SK-N-SH treated with all-trans-retinoic acid at 6 μM for 48 hours (cell line): ENCODE results near the gene SEMA6D.

Experiments
- ATAC-seq: fragments of 200-7000 bp; cut with Tn5 transposase; 3 replicates; pipeline ENCODE4 v1.9.1; 2020; ENCODE audit warnings: mild to moderate bottlenecking, moderate library complexity
- ARNTL ChIP-seq: fragments of 450-650 bp; formaldehyde crosslinking; IDR thresholded peaks from 2 replicates; pipeline ENCODE4 v1.5.0; 2020; ENCODE audit warnings: low read depth, mild to moderate bottlenecking, moderate library complexity, borderline replicate concordance
- BACH2 ChIP-seq: fragments of 250-450 bp; sonication (Bioruptor Pico); IDR thresholded peaks from 2 replicates; pipeline ENCODE4 v1.9.0; 2021; ENCODE audit warnings: mild to moderate bottlenecking, borderline replicate concordance
- CREB5 ChIP-seq: fragments of 250-450 bp; sonication (Bioruptor Pico); IDR thresholded peaks from 2 replicates; pipeline ENCODE4 v1.5.1; 2020; ENCODE audit warnings: low read depth, mild to moderate bottlenecking, moderate library complexity
- CSDC2 ChIP-seq: fragments of 250-450 bp; sonication (Bioruptor Pico); IDR thresholded peaks from 2 replicates; pipeline ENCODE4 v1.5.0; 2020; ENCODE audit warnings: mild to moderate bottlenecking, moderate library complexity
- CSRNP3 ChIP-seq: fragments of 250-450 bp; sonication (Bioruptor Pico); IDR thresholded peaks from 2 replicates; pipeline ENCODE4 v1.5.1; 2021; ENCODE audit warnings: mild to moderate bottlenecking, moderate library complexity
- GLIS3 ChIP-seq: fragments of 250-450 bp; sonication (Bioruptor Pico); IDR thresholded peaks from 2 replicates; pipeline ENCODE4 v1.5.0; 2020; ENCODE audit warnings: mild to moderate bottlenecking, moderate library complexity
- ISL1 ChIP-seq: fragments of 250-450 bp; sonication (Bioruptor Pico); IDR thresholded peaks from 2 replicates; pipeline ENCODE4 v2.1.2; 2022; ENCODE audit warnings: mild to moderate bottlenecking, moderate library complexity
- OSR1 ChIP-seq: fragments of 250-450 bp; sonication (Bioruptor Pico); IDR thresholded peaks from 2 replicates; pipeline ENCODE4 v1.8.0; 2022; ENCODE audit warnings: moderate library complexity, mild to moderate bottlenecking, inconsistent platforms
- PATZ1 ChIP-seq: fragments of 250-450 bp; sonication (Bioruptor Pico); IDR thresholded peaks from 2 replicates; pipeline ENCODE4 v1.8.0; 2020; ENCODE audit warnings: mild to moderate bottlenecking, moderate library complexity, borderline replicate concordance
- POU6F1 ChIP-seq: fragments of 250-450 bp; sonication (Bioruptor Pico); IDR thresholded peaks from 2 replicates; pipeline ENCODE4 v1.8.0; 2021; ENCODE audit warnings: low read depth, mild to moderate bottlenecking, moderate library complexity, borderline replicate concordance
- PPARA ChIP-seq: fragments of 250-450 bp; sonication (Bioruptor Pico); IDR thresholded peaks from 2 replicates; pipeline ENCODE4 v1.5.0; 2020; ENCODE audit warnings: mild to moderate bottlenecking, borderline replicate concordance
- RARB ChIP-seq: fragments of 250-450 bp; sonication (Bioruptor Pico); IDR thresholded peaks from 2 replicates; pipeline ENCODE4 v1.8.0; 2021; ENCODE audit warnings: mild to moderate bottlenecking, moderate library complexity
- SNAI2 ChIP-seq: fragments of 250-450 bp; sonication (Bioruptor Pico); IDR thresholded peaks from 2 replicates; pipeline ENCODE4 v1.5.0; 2020; ENCODE audit warnings: mild to moderate bottlenecking, moderate library complexity
- TCF4 ChIP-seq: fragments of 250-450 bp; sonication (Bioruptor Pico); IDR thresholded peaks from 2 replicates; pipeline ENCODE4 v1.8.0; 2021; ENCODE audit warnings: mild to moderate bottlenecking, moderate library complexity, borderline replicate concordance
- TOX ChIP-seq: fragments of 250-450 bp; sonication (Bioruptor Pico); IDR thresholded peaks from 2 replicates; pipeline ENCODE4 v1.8.0; 2021; ENCODE audit warnings: mild to moderate bottlenecking, moderate library complexity, borderline replicate concordance
- TSHZ2 ChIP-seq: fragments of 250-450 bp; sonication (Bioruptor Pico); IDR thresholded peaks from 2 replicates; pipeline ENCODE4 v1.5.0; 2020; ENCODE audit warnings: mild to moderate bottlenecking, moderate library complexity
- ZC3H10 ChIP-seq: fragments of 250-450 bp; sonication (Bioruptor Pico); IDR thresholded peaks from 2 replicates; pipeline ENCODE4 v1.5.1; 2021; ENCODE audit warnings: mild to moderate bottlenecking, moderate library complexity
- ZFP3 ChIP-seq: fragments of 250-450 bp; sonication (Bioruptor Pico); IDR thresholded peaks from 2 replicates; pipeline ENCODE4 v1.5.0; 2020; ENCODE audit warnings: mild to moderate bottlenecking, moderate library complexity
- ZFP30 ChIP-seq: fragments of 450-650 bp; formaldehyde crosslinking; IDR thresholded peaks from 2 replicates; pipeline ENCODE4 v1.5.0; 2022; ENCODE audit warnings: mild to moderate bottlenecking, moderate library complexity
- ZNF565 ChIP-seq: fragments of 450-650 bp; formaldehyde crosslinking; conservative IDR thresholded peaks from 2 replicates; pipeline ENCODE4 v1.5.0; 2020; ENCODE audit warnings: low read depth, mild to moderate bottlenecking, moderate library complexity
- ZNF70 ChIP-seq: fragments of 450-650 bp; formaldehyde crosslinking; IDR thresholded peaks from 2 replicates; pipeline ENCODE4 v1.5.0; 2020; ENCODE audit warnings: mild to moderate bottlenecking, moderate library complexity
- ZNF8 ChIP-seq: fragments of 450-650 bp; formaldehyde crosslinking; IDR thresholded peaks from 2 replicates; pipeline ENCODE4 v1.5.0; 2020; ENCODE audit warnings: mild to moderate bottlenecking, moderate library complexity

SEMA6D gene

GRCh38 chr15:47707391-47707790, 9.9 kb upstream of the SEMA6D start:
- ATAC-seq = no peak
- TF ChIP-seq SNAI2 (CRISPR knock-in tag) (no peak), ARNTL (CRISPR knock-in tag) (no peak), PATZ1 (CRISPR knock-in tag) (no peak), ZFP30 (no peak), CREB5 (no peak), TSHZ2 (CRISPR knock-in tag) (no peak), OSR1 (CRISPR knock-in tag) (no peak), RARB (no peak), ZNF8 (CRISPR knock-in tag) (no peak), ZFP3 (CRISPR knock-in tag) (no peak), TOX (CRISPR knock-in tag) (no peak), ZNF565 (CRISPR knock-in tag) (no peak), CSDC2 (CRISPR knock-in tag) (no peak), ISL1 (CRISPR knock-in tag) (no peak), CSRNP3 (CRISPR knock-in tag) (no peak)
- TF ChIP-seq, all 23 proteins: peak for 0

GRCh38 chr15:47708161-47708980, 8.9 kb upstream of the SEMA6D start:
- TF ChIP-seq CSDC2 (CRISPR knock-in tag) (no peak), ZNF8 (CRISPR knock-in tag) (no peak), ZFP30 (no peak), ARNTL (CRISPR knock-in tag) (no peak), ZFP3 (CRISPR knock-in tag) (no peak), SNAI2 (CRISPR knock-in tag) (no peak), ZNF70 (no peak), TCF4 (no peak), POU6F1 (CRISPR knock-in tag) (no peak), ZC3H10 (CRISPR knock-in tag) (no peak), RARB (no peak), GLIS3 (CRISPR knock-in tag) (no peak), TSHZ2 (CRISPR knock-in tag) (no peak), PPARA (no peak), BACH2 (no peak), ISL1 (CRISPR knock-in tag) (no peak), CSRNP3 (CRISPR knock-in tag) (no peak), CREB5 (no peak)
- ATAC-seq = no peak
